Skin epidermis (tissue), 12 donors: ENCODE data around the gene PTK6.
"Not testable (repeated sequence)": the region's sequence is repeated elsewhere in the genome, so short reads cannot be mapped to it uniquely, and the experiment has no call there.

Source experiments
- H3K27ac ChIP-seq, 21 experiments: fragments of 200-600 bp; sonication (generic) in 11 of 21; one replicate each; pipeline ENCODE4 v1.5.0; 2020; ENCODE audit warnings: mild to moderate bottlenecking in 3 of 21, inconsistent platforms in 2 of 21, moderate library complexity in 2 of 21
- H3K4me3 ChIP-seq, 7 experiments: fragments of 200-600 bp; sonication (generic) in 2 of 7; one replicate each; pipeline ENCODE4 v1.5.0; 2020; ENCODE audit warnings: inconsistent platforms in 2 of 7, mild to moderate bottlenecking in 2 of 7, moderate library complexity in 1 of 7

Gene PTK6

GRCh38 chr20:63536997-63537524 lies at the start of gene PTK6:
Gene PTK6 (minus strand): TSS chr20:63537376. CDS start chr20:63537314, 62 bp downstream.
- Histone ChIP-seq H3K27ac (peak within 1 kb of the TSS; percentile 60 to 98 (median 86)), H3K4me3 (peak within 1 kb of the TSS; percentile 17 to 45 (median 35))

- Histone ChIP-seq H3K4me3 (no peak overlapping the region), H3K27ac (no peak overlapping the region)
Observed at GRCh38 chr20:63586797-63587196, 49.6 kb upstream of the PTK6 start.

- H3K27ac ChIP-seq = no peak overlapping the region
- no peak overlapping the region for H3K4me3 ChIP-seq
Observed at GRCh38 chr20:63585616-63586565, 48.7 kb upstream of the PTK6 start.

GRCh38 chr20:63582382-63583063 lies 45.3 kb upstream of the PTK6 start:
- Histone ChIP-seq H3K27ac (no peak overlapping the region), H3K4me3 (no peak overlapping the region)

DNA sequence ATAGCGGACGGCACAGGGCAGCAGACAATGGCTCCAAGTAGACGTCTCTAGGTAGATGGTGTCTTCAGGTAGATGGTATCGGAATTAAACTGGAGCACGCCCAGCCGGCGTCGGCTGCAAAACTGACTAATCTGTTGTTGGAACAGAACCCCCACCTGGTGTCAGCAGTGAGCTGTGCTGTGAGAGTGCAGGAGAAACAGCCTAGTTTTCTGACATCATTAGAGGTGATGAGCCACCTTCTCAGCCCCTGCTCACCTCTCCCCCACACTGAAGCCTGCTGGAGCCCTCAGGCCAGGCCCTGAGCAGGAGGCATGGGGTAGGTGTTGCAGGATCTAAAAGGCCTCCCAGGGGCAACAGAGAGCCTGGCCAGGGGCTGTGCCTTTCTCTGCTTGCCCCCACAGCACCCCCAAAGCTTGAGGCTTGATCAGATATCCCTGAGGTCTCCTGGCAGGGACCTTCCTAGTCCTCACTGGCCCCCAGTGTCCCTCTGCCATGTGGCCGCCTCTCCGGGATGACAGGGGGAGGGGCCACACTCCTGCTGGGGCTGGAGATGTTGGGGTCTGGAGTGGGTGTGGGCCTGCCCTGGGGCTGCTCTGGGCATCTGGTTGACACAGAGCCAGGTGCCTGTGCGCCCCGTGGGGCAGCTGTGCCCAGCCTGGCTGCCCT lies 43.8 kb upstream of the PTK6 start:
- Histone ChIP-seq H3K27ac (no peak overlapping the region), H3K4me3 (no peak overlapping the region)

- Histone ChIP-seq H3K27ac (no peak overlapping the region), H3K4me3 (no peak overlapping the region)
Observed at GRCh38 chr20:63579017-63579694, 42.0 kb upstream of the PTK6 start.

DNA sequence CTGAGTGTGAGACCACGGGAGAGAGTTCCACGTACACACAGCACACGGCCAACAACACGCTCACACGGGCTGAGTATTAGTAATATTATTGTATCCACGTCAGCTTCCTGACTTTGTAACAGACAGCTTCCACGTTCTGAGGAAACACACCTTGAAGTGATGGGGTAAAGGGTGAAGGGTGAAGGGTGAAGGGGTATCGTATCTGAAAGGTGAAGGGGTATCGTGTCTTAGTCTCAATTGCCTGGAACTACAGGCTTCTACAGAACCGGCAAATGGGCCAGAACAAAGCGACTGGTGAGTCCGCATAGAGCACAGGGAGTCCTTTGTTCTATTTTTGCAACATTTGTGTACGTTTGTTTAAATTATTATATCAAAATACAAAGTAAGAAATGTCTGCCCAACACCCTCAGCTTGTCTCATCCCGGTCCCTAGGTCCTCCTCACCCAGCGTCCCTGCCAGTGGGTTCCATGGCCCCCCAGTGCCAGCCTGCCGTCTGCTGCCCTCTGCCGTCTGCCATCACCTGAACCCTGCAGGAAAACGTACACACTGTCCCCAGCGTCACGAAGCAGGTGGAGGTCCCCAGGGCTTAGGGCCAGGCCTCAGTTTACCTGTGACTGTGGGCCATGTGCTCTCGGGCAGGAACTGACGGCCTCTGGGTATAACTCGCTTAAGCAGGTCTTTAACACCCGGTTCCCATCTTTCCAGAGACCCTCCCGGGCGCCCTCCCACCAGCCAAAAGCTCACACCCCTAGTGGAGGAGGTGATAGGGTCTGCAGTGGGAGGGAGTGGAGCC lies 41.2 kb upstream of the PTK6 start:
- Histone ChIP-seq H3K27ac (no peak overlapping the region), H3K4me3 (no peak overlapping the region)

DNA sequence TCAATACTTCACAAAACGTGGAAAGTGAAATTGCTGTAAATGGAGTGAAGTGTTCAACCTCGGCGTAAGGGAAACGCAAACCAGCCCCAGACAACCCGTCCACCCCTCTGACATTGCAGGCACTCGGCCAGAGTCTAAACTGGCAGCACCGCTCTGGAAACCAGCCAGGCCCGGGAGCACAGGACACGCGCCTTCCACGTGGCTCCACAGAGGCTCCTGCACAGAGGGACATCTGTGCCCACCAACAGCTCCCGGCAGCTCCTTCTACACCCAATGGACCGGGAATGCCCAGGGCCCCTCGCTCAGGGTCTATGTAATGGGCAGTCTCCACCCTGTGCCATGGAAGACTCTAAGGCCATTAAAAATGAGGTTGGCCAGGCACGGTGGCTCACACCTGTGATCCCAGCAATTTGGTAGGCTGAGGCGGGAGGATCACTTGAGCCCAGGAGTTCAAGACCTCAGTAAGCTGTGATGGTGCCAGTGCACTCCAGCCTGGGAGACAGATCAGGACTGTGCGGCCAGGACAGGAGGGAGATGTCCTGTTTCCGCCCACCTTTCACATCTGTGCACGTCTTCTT lies 40.2 kb upstream of the PTK6 start:
- no peak overlapping the region for H3K27ac ChIP-seq
- H3K4me3 ChIP-seq = no peak overlapping the region

- Histone ChIP-seq H3K27ac (peak overlapping the region in 1 of 21 experiments; percentile 23), H3K4me3 (no peak overlapping the region)
Observed at GRCh38 chr20:63576311-63576710, 39.1 kb upstream of the PTK6 start.

GRCh38 chr20:63574829-63575743 lies 37.9 kb upstream of the PTK6 start:
- peak overlapping the region in 14 of 21 experiments; percentile 87 to 98 (median 94) for H3K27ac ChIP-seq

DNA sequence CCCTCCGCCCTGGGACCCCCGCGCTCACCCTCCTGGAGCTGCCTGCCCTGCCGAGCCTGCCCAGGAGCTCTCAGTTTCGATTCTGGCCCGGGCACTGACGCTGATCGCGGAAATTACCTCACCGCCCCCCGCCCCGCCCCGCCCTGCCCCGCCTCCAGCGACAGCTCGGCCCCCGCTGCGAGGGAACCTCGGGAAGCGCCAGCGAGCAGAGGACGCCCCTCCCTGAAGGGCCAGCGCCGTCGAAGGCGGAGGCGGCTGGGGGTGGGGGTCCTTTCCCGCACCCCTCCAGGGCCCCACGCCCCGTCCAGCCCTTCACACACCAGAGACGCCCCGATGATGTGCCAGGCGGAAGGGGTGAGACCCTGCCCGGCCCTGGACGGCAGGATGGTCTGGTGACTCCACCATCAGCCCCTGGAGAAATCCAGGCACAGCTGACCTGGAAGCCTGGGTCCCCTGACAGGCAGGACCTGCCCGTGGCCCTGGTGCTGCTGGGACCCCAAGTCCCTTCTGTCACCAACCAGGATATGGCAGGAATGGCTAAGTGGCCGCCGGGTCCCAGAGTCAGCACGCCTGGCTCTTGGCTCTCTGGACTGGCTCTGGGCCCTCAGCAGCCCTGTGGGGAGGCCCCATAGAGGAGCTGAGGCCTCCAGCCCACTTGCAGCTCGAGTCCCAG lies 37.1 kb upstream of the PTK6 start, which contains the start of gene HELZ2:
Gene HELZ2 (minus strand): TSS at position 84 of the 673 bp plus-strand sequence. CDS start 1,854 bp downstream, outside the sequence.
- peak within 1 kb of the TSS; percentile 58 to 95 (median 84) for H3K4me3 ChIP-seq
- peak within 1 kb of the TSS; percentile 87 to 98 (median 94) for H3K27ac ChIP-seq

More at GRCh38 chr20:63574829-63575743, 37.9 kb upstream of the PTK6 start:
- peak overlapping the region in 1 of 7 experiments; percentile 82 for H3K4me3 ChIP-seq

- Histone ChIP-seq H3K4me3 (peak overlapping the region; percentile 58 to 95 (median 84)), H3K27ac (peak overlapping the region; percentile 87 to 98 (median 94))
Observed at GRCh38 chr20:63573647-63574131, 36.5 kb upstream of the PTK6 start.

DNA sequence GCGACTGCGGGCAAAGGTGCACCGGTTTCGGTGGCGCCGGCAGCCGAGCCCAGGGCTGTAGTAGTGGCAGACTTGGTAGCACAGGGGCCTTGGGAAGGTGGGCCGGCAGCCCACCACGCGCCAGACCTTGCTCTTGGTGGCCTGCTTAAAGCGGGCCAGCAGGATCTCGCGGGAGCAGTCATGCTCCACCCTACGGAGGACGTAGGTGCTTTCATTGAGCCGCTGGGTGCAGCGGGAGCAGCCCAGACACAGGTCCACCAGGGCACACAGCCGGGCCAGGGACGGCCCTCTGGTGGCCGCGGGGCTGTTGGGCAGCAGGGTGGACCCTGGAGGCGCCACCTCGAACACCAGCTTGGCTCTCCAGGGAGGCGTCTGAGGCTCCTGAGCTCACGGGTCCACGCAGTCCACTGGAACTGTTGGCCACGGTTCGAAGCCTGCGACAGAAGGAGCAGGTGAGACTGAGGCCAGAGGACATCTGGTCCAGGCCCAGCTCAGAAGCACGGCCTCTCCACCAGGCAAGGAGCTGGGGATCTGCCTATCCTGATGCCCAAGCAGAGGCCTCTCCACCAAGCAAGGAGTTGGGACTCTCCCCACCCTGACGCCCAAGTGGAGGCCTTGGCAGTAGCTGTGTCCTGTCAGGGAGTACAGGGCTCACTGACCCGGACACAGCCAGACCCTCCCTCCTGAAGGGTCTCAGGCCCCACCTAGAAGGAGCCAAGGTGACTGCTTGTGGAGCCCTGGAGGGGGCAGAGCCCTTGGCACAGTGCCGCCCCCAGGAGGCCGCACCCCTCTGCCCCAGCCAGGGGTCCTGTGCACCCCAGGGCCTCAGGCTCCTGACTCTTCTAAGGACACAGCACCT lies 35.8 kb upstream of the PTK6 start:
- Histone ChIP-seq H3K27ac (peak overlapping the region in 20 of 21 experiments; percentile 87 to 98 (median 94)), H3K4me3 (peak overlapping the region; percentile 58 to 95 (median 84))

GRCh38 chr20:63572071-63572787 lies 35.1 kb upstream of the PTK6 start:
- Histone ChIP-seq H3K27ac (peak overlapping the region in 5 of 21 experiments; percentile 91 to 97 (median 95)), H3K4me3 (no peak overlapping the region)

DNA sequence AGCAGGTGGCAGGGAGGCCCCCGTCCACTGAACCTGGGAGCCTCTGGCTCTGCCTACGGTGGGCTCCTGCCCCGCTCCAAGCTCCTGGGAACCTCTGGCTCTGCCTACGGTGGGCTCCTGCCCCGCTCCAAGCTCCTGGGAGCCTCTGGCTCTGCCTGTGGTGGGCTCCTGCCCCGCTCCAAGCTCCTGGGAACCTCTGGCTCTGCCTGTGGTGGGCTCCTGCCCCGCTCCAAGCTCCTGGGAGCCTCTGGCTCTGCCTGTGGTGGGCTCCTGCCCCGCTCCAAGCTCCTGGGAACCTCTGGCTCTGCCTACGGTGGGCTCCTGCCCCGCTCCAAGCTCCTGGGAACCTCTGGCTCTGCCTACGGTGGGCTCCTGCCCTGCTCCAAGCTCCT lies 33.9 kb upstream of the PTK6 start:
- H3K4me3 ChIP-seq, H3K27ac ChIP-seq: not testable (repeated sequence)
